MM.1S (cell line): ENCODE results near the gene ATP5F1E.

ENCODE experiments used
- EZH2 ChIP-seq: fragments of 300-600 bp; sonication (generic); optimal IDR thresholded peaks from 2 replicates; pipeline ENCODE3; 2017; ENCODE audit warnings: low read depth, mild to moderate bottlenecking, antibody characterized with exemption, low read length, mixed read lengths
- EZH2phosphoT487 ChIP-seq: fragments of 300-600 bp; sonication (generic); IDR thresholded peaks from 2 replicates; pipeline ENCODE4 v1.6.1; 2018; ENCODE audit warnings: antibody characterized with exemption, low read length
- TF ChIP-seq, protein P1 (sequence below): fragments of 300-600 bp; sonication (generic); IDR thresholded peaks from 2 replicates; pipeline ENCODE4 v1.5.1; 2016; ENCODE audit warnings: antibody characterized with exemption, low read length, mixed read lengths

DNA sequence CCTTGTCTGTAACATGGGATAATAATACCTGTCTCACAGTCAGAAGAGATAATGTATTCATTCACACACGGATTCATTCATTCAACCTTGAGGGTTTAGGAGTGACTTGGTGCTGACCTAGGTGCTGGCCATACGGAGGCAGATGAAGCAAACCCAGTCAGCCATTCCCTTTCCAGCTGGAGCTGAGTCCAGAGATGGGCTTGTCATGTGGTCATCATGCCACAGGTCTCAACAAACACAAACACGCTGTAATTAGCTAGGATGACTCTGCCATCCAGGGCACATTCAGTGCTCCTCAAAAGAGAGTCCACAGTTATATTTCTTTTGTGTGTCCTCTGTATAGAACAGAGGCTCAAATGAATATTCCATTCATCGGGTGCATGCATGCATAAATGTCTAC lies 29.9 kb upstream of the ATP5F1E start:
- TF ChIP-seq, protein P1, sequence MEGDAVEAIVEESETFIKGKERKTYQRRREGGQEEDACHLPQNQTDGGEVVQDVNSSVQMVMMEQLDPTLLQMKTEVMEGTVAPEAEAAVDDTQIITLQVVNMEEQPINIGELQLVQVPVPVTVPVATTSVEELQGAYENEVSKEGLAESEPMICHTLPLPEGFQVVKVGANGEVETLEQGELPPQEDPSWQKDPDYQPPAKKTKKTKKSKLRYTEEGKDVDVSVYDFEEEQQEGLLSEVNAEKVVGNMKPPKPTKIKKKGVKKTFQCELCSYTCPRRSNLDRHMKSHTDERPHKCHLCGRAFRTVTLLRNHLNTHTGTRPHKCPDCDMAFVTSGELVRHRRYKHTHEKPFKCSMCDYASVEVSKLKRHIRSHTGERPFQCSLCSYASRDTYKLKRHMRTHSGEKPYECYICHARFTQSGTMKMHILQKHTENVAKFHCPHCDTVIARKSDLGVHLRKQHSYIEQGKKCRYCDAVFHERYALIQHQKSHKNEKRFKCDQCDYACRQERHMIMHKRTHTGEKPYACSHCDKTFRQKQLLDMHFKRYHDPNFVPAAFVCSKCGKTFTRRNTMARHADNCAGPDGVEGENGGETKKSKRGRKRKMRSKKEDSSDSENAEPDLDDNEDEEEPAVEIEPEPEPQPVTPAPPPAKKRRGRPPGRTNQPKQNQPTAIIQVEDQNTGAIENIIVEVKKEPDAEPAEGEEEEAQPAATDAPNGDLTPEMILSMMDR = no peak
- TF ChIP-seq EZH2phosphoT487 = no peak
- TF ChIP-seq EZH2 = no peak
